HepG2 (cell line): ENCODE measurements around the gene ITGB5. TPM values are rescaled to one million over a fixed set of nuclear protein-coding genes. Genes with fewer than 3 reads are reported as not detected.

Experiments used
- ATAC-seq: fragments of 200-7000 bp; cut with Tn5 transposase; 3 replicates; pipeline ENCODE4 v1.9.1; 2020; ENCODE audit warnings: mild to moderate bottlenecking, moderate library complexity
- BruUV-seq: library from RNA; stranded (reverse); fragments of 400-500 nt; replicated peaks from 2 replicates; lab custom pipeline; 2021; lab: Mats Ljungman, UMichigan
- CTCF ChIA-PET: fragments of 300-600 bp; formaldehyde crosslinking; extraction: SDS; loops from one replicate; lab custom pipeline; 2021; ENCODE audit warnings: low total read pairs, inconsistent platforms, low intra/inter-chr PET ratio; lab: Yijun Ruan, JAX
- POLR2A ChIA-PET: fragments of 350-600 bp; sonication (Branson Sonifier 250); formaldehyde crosslinking; loops from one replicate; lab custom pipeline; 2020; ENCODE audit warnings: antibody characterized with exemption, inconsistent platforms; lab: Yijun Ruan, JAX
- DNase-seq: peaks from one replicate; pipeline ENCODE4 v3.0.0-alpha.2; 2015; ENCODE audit warnings: low spot score
- FAIRE-seq: peaks from 3 replicates; lab custom pipeline; 2011; peaks lifted over from hg19 to GRCh38; lab: Jason Lieb, UNC
- H2AFZ ChIP-seq: one replicate; pipeline ENCODE4 v1.6.1; 2011; ENCODE audit warnings: low read length, inconsistent platforms
- H3K27ac ChIP-seq: fragments of 300-600 bp; 3 replicates; pipeline ENCODE4 v1.8.0; 2011; ENCODE audit warnings: mixed run types, mild to moderate bottlenecking, mixed read lengths, low read length, inconsistent platforms; ENCODE audit not compliant: insufficient read depth; ENCODE audit errors: extremely low read length
- H3K27me3 ChIP-seq, 2 experiments: fragments of 200-600 bp in 1 of 2; 2 replicates in 1 of 2; 3 replicates in 1 of 2; pipeline versions ENCODE4 v1.6.0 to v1.8.0; 2011; ENCODE audit warnings: low read length in 2 of 2, mild to moderate bottlenecking in 2 of 2, moderate library complexity in 2 of 2, inconsistent platforms in 1 of 2; ENCODE audit not compliant: insufficient read depth in 2 of 2, control insufficient read depth in 1 of 2
- H3K36me3 ChIP-seq, 2 experiments: fragments of 200-600 bp in 1 of 2; replicated peaks in 1 of 2; 2 replicates in 1 of 2; 3 replicates in 1 of 2; pipeline versions ENCODE4 v1.5.1 to v1.8.0; 2011; ENCODE audit warnings: low read length in 2 of 2, inconsistent platforms in 1 of 2; ENCODE audit not compliant: insufficient read depth in 2 of 2, control insufficient read depth in 1 of 2
- H3K4me1 ChIP-seq: 2 replicates; pipeline ENCODE4 v1.5.1; 2012; ENCODE audit warnings: low read length, inconsistent platforms; ENCODE audit not compliant: insufficient read depth
- H3K4me2 ChIP-seq: 2 replicates; pipeline ENCODE4 v1.6.0; 2011; ENCODE audit warnings: low read depth, low read length, inconsistent platforms
- H3K4me3 ChIP-seq, 3 experiments: fragments of 200-600 bp in 1 of 3; sonication (generic), shearing (Covaris generic) in 1 of 3; replicated peaks in 1 of 3; 2 replicates each; pipeline ENCODE4 v1.5.1; 2011 to 2016; ENCODE audit warnings: low read length in 3 of 3, inconsistent platforms in 2 of 3, low read depth in 2 of 3, mild to moderate bottlenecking in 2 of 3, control low read depth in 1 of 3, mixed read lengths in 1 of 3; ENCODE audit not compliant: insufficient read depth in 1 of 3
- H3K79me2 ChIP-seq: one replicate; pipeline ENCODE4 v1.6.1; 2011; ENCODE audit warnings: low read length, inconsistent platforms; ENCODE audit not compliant: insufficient read depth
- H3K9ac ChIP-seq: 2 replicates; pipeline ENCODE4 v1.6.0; 2011; ENCODE audit warnings: mild to moderate bottlenecking, low read depth, low read length, inconsistent platforms; ENCODE audit not compliant: insufficient read depth
- H3K9me3 ChIP-seq: 2 replicates; pipeline ENCODE4 v1.5.1; 2012; ENCODE audit warnings: mild to moderate bottlenecking, low read length
- H4K20me1 ChIP-seq: 2 replicates; pipeline ENCODE4 v1.6.0; 2011; ENCODE audit warnings: inconsistent platforms, mild to moderate bottlenecking, low read length, moderate library complexity; ENCODE audit not compliant: insufficient read depth
- AGO2 ChIP-seq: fragments of 200-400 bp; formaldehyde crosslinking; optimal IDR thresholded peaks from 2 replicates; pipeline ENCODE3; 2017; ENCODE audit warnings: mild to moderate bottlenecking, low read depth, low read length, moderate library complexity
- FOXP4 ChIP-seq: sonication (generic); formaldehyde crosslinking; IDR thresholded peaks from 2 replicates; pipeline ENCODE4 v1.4.0; 2020; ENCODE audit warnings: missing genetic modification reagents
- HMGXB4 ChIP-seq, 2 experiments: sonication (generic) in 1 of 2; formaldehyde crosslinking in 1 of 2; IDR thresholded peaks; 2 replicates each; pipeline versions ENCODE4 v1.4.0 to v1.6.1; 2018 to 2020; ENCODE audit warnings: missing genetic modification reagents in 2 of 2, borderline replicate concordance in 1 of 2, low read depth in 1 of 2, mild to moderate bottlenecking in 1 of 2, missing biosample characterization in 1 of 2
- PAF1 ChIP-seq: IDR thresholded peaks from 2 replicates; pipeline ENCODE4 v1.6.1; 2016; ENCODE audit warnings: missing genetic modification reagents, missing compliant biosample characterization
- POLR2G ChIP-seq: fragments of 200-400 bp; formaldehyde crosslinking; IDR thresholded peaks from 2 replicates; pipeline ENCODE4 v1.6.1; 2018; ENCODE audit warnings: mild to moderate bottlenecking, low read depth, low read length, moderate library complexity
- ZSCAN31 ChIP-seq: sonication (generic); formaldehyde crosslinking; IDR thresholded peaks from 2 replicates; pipeline ENCODE4 v1.5.0; 2020; ENCODE audit warnings: low read depth, mild to moderate bottlenecking, missing genetic modification reagents
- WGBS: methylation state at CpG from one replicate; pipeline ENCODE4 v1.1.6; 2017; ENCODE audit warnings: low lambda C conversion rate; 5-methylcytosine and 5-hydroxymethylcytosine counted together
- in situ Hi-C: cut with HindIII; loops from 2 replicates; pipeline ENCODE4 v1.10.0; 2017; ENCODE audit warnings: low pct_unique_long_range_greater_than_20kb; ENCODE audit not compliant: extremely low pct_ligation_motif_present
- intact Hi-C: fragments of 100-400 bp; cut with micrococcal nuclease; formaldehyde crosslinking; loops from one replicate; pipeline ENCODE4 v1.10.0; 2022; ENCODE audit not compliant: unreplicated experiment
- polyA plus RNA-seq, 8 experiments: library from polyadenylated mRNA; depleted of rRNA in 3 of 8; stranded (reverse) in 7 of 8; unstranded in 1 of 8; fragments of >200 nt; fragmentation: Illumina TruSeq in 4 of 8; extraction: Trizol in 4 of 8; gene quantifications; 2 replicates each; pipeline versions ENCODE4 v1.2.1 to v1.2.3, GENCODE V29; 2011 to 2016; ENCODE audit warnings: low read depth in 4 of 8, missing spikeins in 1 of 8, mixed read lengths in 1 of 8; ENCODE audit not compliant: insufficient read depth in 1 of 8
- total RNA-seq, 5 experiments: library from RNA; depleted of rRNA; stranded (reverse); fragments of >200 nt; fragmentation: Illumina TruSeq; extraction: Trizol; gene quantifications; 2 replicates each; pipeline ENCODE4 v1.2.3, GENCODE V29; 2016; ENCODE audit warnings: low read depth in 1 of 5

ITGB5 gene
- total and polyA plus RNA-seq, 2 of the 13 experiments (the other 11 are each of a cell fraction or from before 2014, with no cell fraction given) = 74.1 to 343 TPM

GRCh38 chr3:124747111-124747981, 139.8 kb downstream of the ITGB5 start (continued):
- TF ChIP-seq FOXP4 (CRISPR knock-in tag) = no peak
- TF ChIP-seq HMGXB4 (CRISPR knock-in tag; IDR thresholded peaks at IDR 0.05; ENCODE audit: borderline replicate concordance in 1 of 2, low read depth in 1 of 2) = no peak

DNA sequence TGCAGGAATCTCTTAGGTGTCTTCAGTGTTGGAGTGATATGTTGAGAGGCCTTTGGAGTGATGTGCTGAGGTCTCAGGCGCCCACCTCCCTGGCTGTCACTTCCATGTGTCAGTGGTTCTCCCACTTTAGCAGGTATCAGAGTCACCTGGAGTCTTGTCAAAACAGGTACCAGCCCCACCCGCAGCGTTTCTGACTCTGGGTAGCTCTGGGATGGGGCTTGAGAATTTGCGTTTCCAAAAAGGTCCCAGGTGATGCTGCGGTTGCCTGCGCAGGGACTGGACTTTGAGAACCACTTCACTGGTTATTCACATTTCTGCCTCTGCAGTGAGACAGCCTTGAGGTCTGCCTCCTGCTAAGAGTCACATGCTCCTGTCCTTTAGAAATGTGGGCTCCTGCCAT, 141.4 kb downstream of the ITGB5 start:
- intact Hi-C loops (loop anchor here (10.0 kb wide), 1 partner anchor 181 kb away; no protein-coding TSS in a partner anchor), in situ Hi-C loops (no loop called here)
- Histone ChIP-seq H3K4me1 (no peaks in the 10 kb centered on the region), H2AFZ (no peak overlapping the region), H3K27me3 (no peaks in the 10 kb centered on the region), H3K4me2 (no peak overlapping the region), H3K9me3 (no peaks in the 10 kb centered on the region), H3K4me3 (no peak overlapping the region), H4K20me1 (peaks cover 3% of the 10 kb centered on the region), H3K27ac (no peak overlapping the region), H3K9ac (no peak overlapping the region), H3K36me3 (peaks cover 10 to 47% of the 10 kb centered on the region in 2 experiments; a peak in 3 of 5 replicates), H3K79me2 (no peaks in the 10 kb centered on the region)
- 100% methylated on average over 4 of the region's 6 CpGs for WGBS
- TF ChIP-seq AGO2 = peak; percentile 26
- 0 out of 2 replicates have a peak, but pooled peaks have one; percentile 40 for TF ChIP-seq POLR2G
- 0 out of 2 replicates have a peak, but pooled peaks have one; percentile 10 for TF ChIP-seq PAF1 (CRISPR knock-in tag)
- no peak for TF ChIP-seq ZSCAN31 (CRISPR knock-in tag)
- CTCF ChIA-PET = no interaction called here
- DNase-seq = no peak
- ATAC-seq = no peak
- BruUV-seq = no TSS peak
- no peak for FAIRE-seq
- POLR2A ChIA-PET = interaction anchor here (2.0 kb wide), 1 partner anchor 15 kb away, joined by 10 read pairs; the partner anchor contains the start of gene UMPS
